Subcutaneous adipose tissue (tissue), 4 donors: Measurements from ENCODE around the gene LHX3. TPM values are rescaled to one million over a fixed set of nuclear protein-coding genes. Genes with fewer than 3 reads are reported as not detected.

ENCODE experiments used
- total RNA-seq, 4 donors: library from RNA; depleted of rRNA; stranded (reverse); fragments of >200 nt; gene quantifications; one replicate each; pipeline ENCODE4 v1.1.0, GENCODE V29; 2016
- TF ChIP-seq, protein P1 (sequence below): fragments of 450-650 bp; IDR thresholded peaks from one replicate; pipeline ENCODE4 v1.5.1; 2016; ENCODE audit warnings: low read depth, mild to moderate bottlenecking, control low read depth, antibody characterized with exemption, moderate library complexity

LHX3 gene
- total RNA-seq, 4 donors from 2014 or later: not detected

DNA sequence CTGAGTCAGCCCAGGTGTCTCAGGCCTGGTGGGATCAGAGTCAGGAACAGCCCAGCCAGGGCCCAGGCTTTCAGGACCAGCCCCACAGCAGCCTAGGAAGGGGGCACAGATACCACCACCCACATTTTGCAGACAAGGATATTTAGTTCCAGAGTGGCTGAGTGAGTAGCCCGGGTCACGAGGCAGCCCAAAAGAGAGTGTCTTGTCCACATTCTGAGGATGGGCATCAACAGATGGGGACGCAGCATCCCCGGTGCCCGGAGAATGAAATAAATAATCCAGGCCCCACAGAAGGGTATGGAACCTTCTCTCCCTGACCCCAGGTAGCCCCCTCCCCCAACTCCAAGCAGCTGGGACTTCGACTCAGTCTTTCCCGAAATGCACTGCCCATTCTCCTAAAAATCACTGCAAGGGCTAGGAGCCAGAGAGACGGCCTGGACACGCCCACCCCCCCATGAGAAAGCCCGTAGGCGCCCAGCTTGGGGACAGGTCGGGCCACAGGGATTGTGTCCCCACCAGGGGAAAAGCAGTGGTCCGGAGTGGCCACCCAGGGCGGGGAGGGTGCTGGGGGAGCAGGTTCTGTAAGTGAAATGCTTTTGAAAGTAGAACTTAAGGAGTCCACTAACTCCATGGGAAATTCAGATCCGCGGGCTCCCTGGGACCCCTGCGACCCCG lies 6.9 kb downstream of the LHX3 start:
- TF ChIP-seq, protein P1, sequence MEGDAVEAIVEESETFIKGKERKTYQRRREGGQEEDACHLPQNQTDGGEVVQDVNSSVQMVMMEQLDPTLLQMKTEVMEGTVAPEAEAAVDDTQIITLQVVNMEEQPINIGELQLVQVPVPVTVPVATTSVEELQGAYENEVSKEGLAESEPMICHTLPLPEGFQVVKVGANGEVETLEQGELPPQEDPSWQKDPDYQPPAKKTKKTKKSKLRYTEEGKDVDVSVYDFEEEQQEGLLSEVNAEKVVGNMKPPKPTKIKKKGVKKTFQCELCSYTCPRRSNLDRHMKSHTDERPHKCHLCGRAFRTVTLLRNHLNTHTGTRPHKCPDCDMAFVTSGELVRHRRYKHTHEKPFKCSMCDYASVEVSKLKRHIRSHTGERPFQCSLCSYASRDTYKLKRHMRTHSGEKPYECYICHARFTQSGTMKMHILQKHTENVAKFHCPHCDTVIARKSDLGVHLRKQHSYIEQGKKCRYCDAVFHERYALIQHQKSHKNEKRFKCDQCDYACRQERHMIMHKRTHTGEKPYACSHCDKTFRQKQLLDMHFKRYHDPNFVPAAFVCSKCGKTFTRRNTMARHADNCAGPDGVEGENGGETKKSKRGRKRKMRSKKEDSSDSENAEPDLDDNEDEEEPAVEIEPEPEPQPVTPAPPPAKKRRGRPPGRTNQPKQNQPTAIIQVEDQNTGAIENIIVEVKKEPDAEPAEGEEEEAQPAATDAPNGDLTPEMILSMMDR: no peak

DNA sequence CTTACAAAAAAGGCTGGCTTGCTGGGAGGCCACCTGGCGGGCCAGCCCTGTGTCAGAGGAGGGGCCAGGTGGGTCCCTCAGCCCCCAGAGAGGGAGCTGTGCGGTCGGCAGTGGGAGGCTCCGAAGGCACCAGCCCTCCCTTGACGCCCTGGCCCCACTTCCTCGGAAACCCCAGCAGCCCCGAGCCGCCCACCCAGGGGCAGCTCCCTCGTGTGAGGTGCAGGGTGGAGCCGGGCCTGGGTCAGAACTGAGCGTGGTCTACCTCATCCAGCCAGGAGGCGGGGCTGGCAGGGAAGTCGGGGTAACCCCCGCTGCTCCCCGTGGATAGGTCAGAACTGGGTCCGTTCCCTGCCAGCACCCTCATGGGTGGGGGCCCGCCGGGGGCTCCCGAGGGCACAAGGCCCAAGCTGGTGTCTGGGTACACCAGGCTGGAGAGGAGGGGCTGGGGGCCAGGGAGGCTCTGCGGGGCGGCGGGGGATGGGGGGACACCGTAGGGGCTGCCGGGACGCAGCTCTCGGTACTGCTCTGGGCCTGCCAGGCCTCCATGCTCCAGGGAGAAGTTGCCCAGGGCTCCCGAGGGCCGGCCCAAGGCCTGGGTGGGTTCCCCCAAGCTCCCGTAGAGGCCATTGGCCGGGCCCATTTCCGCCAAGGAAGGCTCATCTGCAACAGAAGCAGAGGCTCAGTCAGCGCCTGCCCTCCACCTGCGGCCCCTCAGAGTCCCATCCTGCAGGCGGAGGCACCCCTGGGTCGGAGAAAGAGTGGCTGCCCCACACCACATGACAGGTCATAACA lies 7.6 kb downstream of the LHX3 start:
- TF ChIP-seq, protein P1: no peak

DNA sequence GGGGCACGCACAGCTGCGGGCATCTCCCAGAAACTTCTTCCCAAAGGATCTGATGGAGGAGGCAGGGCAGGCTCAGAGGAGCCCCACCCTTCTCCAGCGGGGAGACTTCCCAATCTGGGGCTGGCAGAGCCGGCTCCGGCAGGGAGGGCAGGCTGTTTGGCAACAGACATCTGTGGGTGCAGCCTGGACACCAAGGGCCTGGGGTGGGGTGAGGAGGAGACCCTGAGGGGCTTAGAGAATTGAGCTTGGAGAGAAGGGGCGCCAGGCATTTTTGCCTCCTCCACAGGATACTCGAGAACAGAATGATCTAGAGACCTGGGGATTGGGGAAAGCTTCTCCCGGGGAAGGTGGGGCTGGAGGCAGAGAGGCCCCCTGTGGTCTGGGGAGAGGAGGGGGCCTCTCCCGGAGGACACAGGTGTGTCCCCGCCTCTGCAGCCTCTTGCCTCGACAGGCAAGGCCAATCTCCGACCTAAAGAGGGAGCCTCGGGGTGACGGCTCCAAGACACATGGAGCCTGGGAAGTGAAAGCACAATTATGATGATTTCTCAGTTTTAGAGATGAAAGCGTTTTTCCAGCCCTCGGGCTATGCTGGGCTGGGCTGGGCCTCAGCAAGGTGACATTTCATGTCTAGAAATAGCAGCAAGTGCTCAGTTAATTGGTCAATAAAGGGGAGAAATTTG lies 8.4 kb downstream of the LHX3 start:
- TF ChIP-seq, protein P1: no peak

DNA sequence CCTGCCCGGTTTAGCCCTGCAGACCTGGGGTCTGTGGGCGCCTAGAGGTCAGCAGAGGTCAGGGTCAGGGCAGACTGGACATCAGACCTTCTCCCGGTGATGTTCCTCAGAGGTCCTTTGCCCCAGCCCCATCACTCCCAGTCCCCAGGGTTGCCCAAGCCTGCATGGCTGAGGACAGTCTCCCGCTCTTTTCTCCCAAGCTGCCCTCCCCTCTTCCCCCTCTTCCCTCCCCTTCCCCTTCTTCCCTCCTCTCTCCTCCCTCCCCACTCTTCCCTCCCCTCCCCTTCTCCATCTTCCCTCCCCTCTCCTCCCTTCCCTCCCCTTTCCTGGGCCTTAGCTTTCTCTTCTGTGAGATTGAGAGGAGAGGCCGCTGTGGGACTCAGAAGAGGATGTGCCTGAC lies 10.4 kb downstream of the LHX3 start:
- TF ChIP-seq, protein P1: no peak

DNA sequence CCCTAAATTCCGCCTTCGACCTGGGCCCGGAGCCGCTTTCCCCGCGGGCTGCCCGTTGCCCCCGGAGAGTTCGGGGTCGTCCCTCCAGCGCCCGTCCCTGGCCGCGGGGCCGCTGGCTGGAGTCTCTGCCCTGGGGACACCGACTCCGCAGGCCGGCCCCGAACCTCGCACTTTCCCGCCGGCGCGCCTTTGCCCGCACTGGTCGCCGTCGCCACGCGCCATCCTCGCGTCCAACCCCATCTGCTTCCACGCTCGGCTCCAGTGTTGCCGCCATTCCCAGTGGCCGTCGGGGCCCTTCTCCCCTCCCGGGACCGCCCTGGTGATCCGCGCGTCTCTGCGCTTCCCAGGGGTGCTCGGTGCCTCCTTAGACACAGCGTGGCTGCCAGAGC lies 11.0 kb downstream of the LHX3 start:
- TF ChIP-seq, protein P1: no peak

DNA sequence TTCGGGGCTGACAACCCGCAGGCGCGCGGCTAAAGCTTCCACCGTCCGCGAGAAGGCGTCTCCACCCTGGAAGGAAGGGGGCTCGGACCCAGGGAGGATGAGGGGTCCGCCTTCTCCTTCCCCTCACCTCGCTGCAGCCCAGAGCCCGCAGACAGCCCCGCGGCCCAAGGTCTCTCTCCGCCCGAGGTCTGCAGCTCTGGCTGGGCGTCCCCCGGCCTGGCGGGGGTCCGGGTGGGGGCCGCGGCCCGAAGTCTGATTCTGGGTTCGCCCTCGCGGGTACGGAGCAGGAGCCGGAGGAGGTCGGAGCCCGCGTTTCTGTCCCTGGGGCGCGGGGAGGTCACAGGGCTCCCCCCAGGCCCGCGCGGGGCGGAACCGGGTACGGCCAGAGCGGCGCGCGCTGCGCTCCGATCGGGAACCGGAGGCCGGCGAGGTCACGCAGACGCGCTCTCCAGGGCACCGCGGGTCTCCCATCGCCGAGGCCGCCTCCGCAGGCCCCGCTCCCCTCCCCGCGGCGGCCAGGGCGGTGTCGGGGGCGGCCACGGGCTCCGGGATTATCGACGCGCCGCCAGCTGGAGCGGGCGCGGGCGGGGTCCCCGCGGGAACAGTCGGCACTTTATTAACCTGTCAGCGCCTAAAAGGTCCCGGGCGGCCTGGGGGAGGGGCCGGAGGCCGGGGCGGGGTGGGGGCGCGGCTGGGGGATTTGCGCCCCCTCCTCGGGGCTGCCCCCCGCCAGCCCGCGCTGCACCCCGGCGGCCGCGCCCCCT lies 11.6 kb downstream of the LHX3 start:
- TF ChIP-seq, protein P1: no peak
